Stimulated activated naive CD8-positive, alpha-beta T cell treated with anti-CD3 and anti-CD28 coated beads, Interleukin-15, Interleukin-2, amounts not matched to agents 100 ng/mL and 50 ng/mL, for 24 hours (primary cell): Measurements from ENCODE around the gene UTP18.
"Not testable (repeated sequence)": the region's sequence is repeated elsewhere in the genome, so short reads cannot be mapped to it uniquely, and the experiment has no call there.

Source experiments
- H3K27ac Mint-ChIP-seq: one replicate; pipeline ENCODE4 v1.8.0; 2021; ENCODE audit warnings: mild to moderate bottlenecking, mixed read lengths
- H3K27me3 Mint-ChIP-seq: one replicate; pipeline ENCODE4 v1.8.0; 2021; ENCODE audit warnings: mixed read lengths
- H3K36me3 Mint-ChIP-seq: one replicate; pipeline ENCODE4 v1.8.0; 2021; ENCODE audit warnings: low read depth, mixed read lengths
- H3K4me1 Mint-ChIP-seq: one replicate; pipeline ENCODE4 v1.8.0; 2021; ENCODE audit warnings: low read depth, mixed read lengths
- H3K4me3 Mint-ChIP-seq: one replicate; pipeline ENCODE4 v1.8.0; 2021; ENCODE audit warnings: mild to moderate bottlenecking, mixed read lengths
- H3K9me3 Mint-ChIP-seq: one replicate; pipeline ENCODE4 v1.8.0; 2021; ENCODE audit warnings: mixed read lengths

UTP18 gene

DNA sequence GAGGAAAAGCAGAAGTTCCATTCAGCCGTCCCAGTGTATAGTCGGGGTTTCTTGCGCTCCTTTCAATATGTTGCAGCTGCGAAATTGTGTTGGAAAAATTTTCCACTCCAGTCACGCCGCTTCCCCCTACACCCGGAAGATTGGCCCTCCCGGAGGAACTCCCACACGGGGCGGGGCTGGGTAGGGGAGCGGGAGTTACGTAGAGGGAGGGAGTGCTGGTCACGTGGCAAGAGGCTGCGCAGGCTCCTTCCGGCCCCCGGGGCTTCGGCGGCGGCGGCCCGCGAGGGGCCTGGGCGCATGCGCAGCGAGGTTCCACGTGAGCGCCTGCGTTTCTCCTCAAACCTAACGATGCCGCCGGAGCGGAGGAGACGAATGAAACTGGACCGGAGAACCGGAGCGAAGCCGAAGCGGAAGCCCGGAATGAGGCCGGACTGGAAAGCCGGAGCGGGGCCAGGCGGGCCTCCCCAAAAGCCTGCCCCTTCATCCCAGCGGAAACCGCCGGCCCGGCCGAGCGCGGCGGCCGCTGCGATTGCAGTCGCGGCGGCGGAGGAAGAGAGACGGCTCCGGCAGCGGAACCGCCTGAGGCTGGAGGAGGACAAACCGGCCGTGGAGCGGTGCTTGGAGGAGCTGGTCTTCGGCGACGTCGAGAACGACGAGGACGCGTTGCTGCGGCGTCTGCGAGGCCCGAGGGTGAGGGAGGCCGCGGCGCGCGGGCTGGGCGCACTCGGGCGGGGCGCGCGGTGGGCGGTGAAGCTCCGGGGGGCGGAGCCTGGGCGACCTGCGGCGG lies at the start of gene UTP18:
Gene UTP18, plus strand, starts transcription at position 310 of the 787 bp plus-strand sequence. Its CDS starts 39 bp downstream, at position 349.
- Mint-ChIP-seq H3K27ac (peak within 1 kb of the TSS; percentile 99), H3K4me3 (peak within 1 kb of the TSS; percentile 89), H3K36me3 (peaks cover 61% of the 10 kb centered on the region), H3K4me1 (peaks cover 73% of the 10 kb centered on the region), H3K27me3 (no peaks in the 10 kb centered on the region), H3K9me3 (no peaks in the 10 kb centered on the region)

DNA sequence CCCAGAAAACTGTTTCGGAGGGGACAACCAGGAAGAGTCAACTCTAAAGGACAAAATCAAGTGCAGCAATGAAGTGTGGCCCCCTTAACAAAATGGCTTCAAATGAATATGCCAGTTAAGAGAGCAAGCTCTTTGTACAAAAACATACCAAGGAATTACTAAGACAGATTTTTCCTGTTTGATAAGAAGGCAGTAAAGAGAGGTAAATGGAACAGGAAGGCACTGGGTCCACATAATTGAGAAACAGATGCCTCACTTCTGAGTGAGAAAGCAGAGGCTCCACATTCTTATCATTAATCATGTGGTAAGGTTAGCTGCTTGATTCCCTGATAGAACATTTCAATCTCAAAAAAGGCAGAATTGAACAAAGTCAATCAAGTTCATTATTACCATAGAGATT lies 45.4 kb upstream of the UTP18 start:
- Mint-ChIP-seq H3K4me1 (no peaks in the 10 kb centered on the region), H3K27me3 (no peaks in the 10 kb centered on the region), H3K4me3 (no peak overlapping the region), H3K36me3 (peaks cover 57% of the 10 kb centered on the region), H3K27ac (no peak overlapping the region), H3K9me3 (no peaks in the 10 kb centered on the region)

DNA sequence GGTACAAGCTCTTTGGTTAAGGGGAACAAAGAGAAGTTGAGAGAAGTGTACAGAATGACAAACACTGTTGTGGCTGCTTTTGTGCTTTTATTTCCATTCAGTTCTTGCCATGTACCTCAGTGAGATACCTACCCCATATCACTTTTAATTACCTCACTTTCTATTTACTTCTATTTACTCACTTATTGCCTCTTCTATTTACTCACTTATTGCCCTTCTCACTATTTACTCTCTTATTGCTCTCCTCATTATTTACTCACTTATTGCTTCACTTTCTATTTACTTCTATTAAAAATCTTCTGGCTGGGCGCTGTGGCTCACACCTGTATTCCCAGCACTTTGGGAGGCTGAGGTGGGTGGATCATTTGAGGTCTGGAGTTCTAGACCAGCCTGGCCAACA lies 42.4 kb upstream of the UTP18 start:
- Mint-ChIP-seq H3K4me3 (no peak overlapping the region), H3K27me3 (no peaks in the 10 kb centered on the region), H3K4me1 (no peaks in the 10 kb centered on the region), H3K27ac (no peak overlapping the region), H3K36me3 (peaks cover 59% of the 10 kb centered on the region), H3K9me3 (no peaks in the 10 kb centered on the region)

DNA sequence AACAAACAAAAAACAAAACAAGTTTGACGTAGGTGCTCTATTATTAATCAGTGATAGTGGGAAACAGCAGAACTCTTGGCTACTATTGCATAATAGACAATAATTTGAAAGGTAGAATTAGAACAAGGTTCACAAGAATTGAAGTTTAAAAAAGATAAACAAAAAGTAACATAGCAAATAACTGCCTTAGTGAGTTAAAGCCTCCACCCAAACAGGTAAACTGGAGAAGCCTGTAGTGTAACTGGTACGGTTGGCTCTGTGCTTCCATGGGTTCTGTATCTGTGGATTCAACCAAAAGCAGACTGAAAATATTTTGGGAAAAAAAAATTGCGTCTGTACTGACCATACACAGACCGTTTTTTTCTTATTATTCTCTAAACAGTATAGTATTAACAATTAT lies 39.0 kb upstream of the UTP18 start:
- Mint-ChIP-seq H3K4me1 (peaks cover 17% of the 10 kb centered on the region), H3K9me3 (no peaks in the 10 kb centered on the region), H3K4me3 (no peak overlapping the region), H3K36me3 (peaks cover 56% of the 10 kb centered on the region), H3K27me3 (no peaks in the 10 kb centered on the region), H3K27ac (no peak overlapping the region)

DNA sequence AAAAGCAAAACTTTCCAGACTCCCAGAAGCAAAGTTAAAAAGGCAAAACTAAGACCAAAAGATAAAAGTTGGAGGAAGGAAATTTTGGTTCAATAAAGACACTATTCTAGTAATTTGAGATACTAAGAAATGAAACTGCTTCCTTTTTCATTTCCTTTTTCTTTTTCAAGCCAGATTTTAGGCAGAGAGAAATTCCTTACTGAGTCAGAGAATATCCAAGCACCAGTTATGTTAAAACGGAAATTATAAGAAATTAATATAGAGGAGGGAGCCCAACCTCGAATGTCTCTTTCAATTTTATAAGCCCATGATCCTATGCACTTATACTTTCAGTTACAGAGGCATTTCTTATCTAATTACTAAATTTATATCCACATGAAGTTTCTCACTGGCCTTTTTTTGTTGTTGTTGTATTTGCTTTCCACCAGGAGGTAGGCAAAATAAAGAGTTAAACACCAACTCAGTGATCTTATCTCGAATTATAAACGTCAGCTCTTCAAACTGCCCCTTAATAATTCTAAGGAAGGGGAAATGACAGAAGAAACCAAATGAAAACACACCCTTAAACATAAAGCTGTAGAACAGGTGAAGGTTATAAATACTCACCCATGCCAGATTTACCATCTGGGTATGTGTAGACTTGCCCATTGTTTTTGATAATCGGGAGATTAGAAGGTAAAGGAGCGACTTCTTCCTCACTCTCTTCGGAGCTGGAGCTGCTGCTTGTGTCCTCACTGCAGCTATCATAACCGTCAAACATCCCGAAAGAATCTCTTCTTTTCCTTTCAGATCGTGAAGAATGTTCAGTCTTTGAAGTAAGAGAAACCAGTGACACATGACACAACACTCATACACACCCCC lies 35.7 kb upstream of the UTP18 start:
- no peaks in the 10 kb centered on the region for H3K27me3 Mint-ChIP-seq
- H3K4me3 Mint-ChIP-seq: no peak overlapping the region
- peaks cover 26% of the 10 kb centered on the region for H3K4me1 Mint-ChIP-seq
- H3K27ac Mint-ChIP-seq: peak overlapping the region; percentile 34
- H3K9me3 Mint-ChIP-seq: no peaks in the 10 kb centered on the region
- H3K36me3 Mint-ChIP-seq: peaks cover 36% of the 10 kb centered on the region

DNA sequence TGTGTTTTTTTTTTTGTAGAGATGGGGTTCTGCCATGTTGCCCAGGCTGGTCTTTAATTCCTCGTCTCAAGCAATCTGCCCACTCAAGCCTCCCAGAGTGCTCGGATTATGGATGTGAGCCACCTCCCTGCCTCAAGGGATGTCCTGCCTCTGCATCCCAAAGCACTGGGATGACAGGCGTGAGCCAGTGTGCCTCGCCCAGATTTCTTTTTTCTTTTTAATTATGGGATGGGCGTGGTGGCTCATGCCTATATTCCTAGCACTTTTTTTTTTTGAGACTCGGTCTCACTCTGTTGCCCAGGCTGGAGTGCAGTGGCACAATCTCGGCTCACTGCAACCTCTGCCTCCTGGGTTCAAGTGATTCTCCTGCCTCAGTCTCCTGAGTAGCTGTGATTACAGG lies 34.8 kb upstream of the UTP18 start:
- not testable (repeated sequence) for H3K4me3 Mint-ChIP-seq, H3K27me3 Mint-ChIP-seq, H3K9me3 Mint-ChIP-seq, H3K27ac Mint-ChIP-seq
- H3K4me1 Mint-ChIP-seq: peaks cover 34% of the 10 kb centered on the region
- H3K36me3 Mint-ChIP-seq: peaks cover 34% of the 10 kb centered on the region

DNA sequence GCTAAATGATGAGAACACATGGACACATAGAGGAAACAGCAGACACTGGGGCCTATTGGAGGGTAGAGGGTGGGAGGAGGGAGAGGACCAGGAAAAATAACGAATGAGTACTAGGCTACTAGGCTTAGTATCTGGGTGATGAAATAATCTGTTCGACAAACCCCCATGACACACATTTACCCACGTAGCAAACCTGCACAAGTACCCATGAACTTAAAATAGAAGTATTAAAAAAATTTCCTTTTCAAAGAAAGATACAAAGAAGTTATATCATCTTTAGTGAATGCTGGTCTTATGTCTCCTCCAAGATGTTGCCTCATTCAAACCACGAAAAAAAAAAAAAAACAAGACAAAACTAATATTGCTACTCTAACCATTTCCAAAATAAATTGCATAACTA lies 32.2 kb upstream of the UTP18 start:
- no peaks in the 10 kb centered on the region for H3K9me3 Mint-ChIP-seq
- H3K27ac Mint-ChIP-seq: no peak overlapping the region
- no peak overlapping the region for H3K4me3 Mint-ChIP-seq
- peaks cover 42% of the 10 kb centered on the region for H3K4me1 Mint-ChIP-seq
- no peaks in the 10 kb centered on the region for H3K27me3 Mint-ChIP-seq
- H3K36me3 Mint-ChIP-seq: peaks cover 22% of the 10 kb centered on the region

DNA sequence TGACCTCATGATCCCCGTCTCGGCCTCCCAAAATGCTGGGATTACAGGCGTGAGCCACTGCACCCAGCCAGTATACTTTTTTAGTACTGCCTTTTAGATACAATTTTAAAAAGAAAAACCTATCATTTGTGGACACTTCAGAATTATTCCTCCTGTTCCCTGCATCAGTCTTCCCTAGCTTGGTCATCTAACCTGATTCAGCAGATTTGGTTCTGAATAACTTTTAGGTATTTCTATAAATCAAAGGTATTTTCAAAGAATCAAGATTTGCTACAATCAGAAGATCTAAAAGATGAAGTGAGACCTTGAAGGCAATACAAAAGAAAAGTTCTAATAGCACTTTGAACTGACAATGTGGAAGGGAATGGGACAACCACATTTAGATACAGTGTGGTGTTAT lies 30.5 kb upstream of the UTP18 start:
- H3K4me3 Mint-ChIP-seq: no peak overlapping the region
- peaks cover 38% of the 10 kb centered on the region for H3K4me1 Mint-ChIP-seq
- H3K27ac Mint-ChIP-seq: no peak overlapping the region

DNA sequence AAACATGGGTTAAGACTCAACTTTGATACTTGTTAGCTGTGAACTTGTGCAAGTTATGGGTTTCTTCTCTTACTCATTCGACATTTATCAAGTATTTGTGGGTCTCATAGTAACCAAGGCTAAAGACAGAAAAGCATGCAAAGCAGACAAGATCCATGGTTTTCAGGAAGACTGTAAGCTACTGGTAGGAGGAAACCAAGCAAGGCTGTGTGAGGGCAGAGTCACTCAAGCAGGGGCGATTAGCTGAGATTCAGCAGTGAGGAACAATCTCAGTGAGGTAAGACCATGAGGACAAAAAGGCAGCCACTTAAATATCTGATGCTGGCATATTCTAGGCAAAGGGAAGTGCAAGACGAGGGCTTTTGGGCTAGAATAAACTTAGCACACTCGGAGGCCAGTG lies 30.0 kb upstream of the UTP18 start:
- Mint-ChIP-seq H3K4me3 (no peak overlapping the region), H3K27ac (peak overlapping the region; percentile 42), H3K9me3 (no peaks in the 10 kb centered on the region), H3K36me3 (peaks cover 15% of the 10 kb centered on the region), H3K4me1 (peaks cover 34% of the 10 kb centered on the region), H3K27me3 (no peaks in the 10 kb centered on the region)

More for the DNA sequence above, 30.5 kb upstream of the UTP18 start:
- Mint-ChIP-seq H3K36me3 (peaks cover 17% of the 10 kb centered on the region), H3K27me3 (no peaks in the 10 kb centered on the region), H3K9me3 (no peaks in the 10 kb centered on the region)

DNA sequence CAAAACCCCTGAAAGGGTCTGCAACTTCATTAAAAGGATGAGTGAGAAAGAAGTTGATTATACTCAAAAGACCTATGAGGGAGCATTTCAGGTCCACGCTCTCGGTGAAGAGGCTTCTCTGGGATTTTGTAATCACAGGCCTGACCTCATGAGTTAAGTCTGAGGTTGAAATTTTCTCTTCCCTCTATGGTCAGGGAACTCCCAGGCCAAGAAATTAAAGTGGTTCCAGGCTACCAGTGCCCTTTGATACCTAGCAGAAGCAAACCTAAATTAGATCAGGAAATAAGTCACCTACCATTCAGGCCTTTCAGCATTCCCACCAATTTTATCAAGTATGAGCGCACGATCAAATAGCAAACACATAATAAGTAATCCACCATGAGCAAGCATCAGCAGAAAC lies 28.3 kb upstream of the UTP18 start:
- H3K4me3 Mint-ChIP-seq: no peak overlapping the region
- H3K36me3 Mint-ChIP-seq: peaks cover 15% of the 10 kb centered on the region
- no peaks in the 10 kb centered on the region for H3K9me3 Mint-ChIP-seq
- H3K4me1 Mint-ChIP-seq: peaks cover 32% of the 10 kb centered on the region
- no peaks in the 10 kb centered on the region for H3K27me3 Mint-ChIP-seq
- no peak overlapping the region for H3K27ac Mint-ChIP-seq

DNA sequence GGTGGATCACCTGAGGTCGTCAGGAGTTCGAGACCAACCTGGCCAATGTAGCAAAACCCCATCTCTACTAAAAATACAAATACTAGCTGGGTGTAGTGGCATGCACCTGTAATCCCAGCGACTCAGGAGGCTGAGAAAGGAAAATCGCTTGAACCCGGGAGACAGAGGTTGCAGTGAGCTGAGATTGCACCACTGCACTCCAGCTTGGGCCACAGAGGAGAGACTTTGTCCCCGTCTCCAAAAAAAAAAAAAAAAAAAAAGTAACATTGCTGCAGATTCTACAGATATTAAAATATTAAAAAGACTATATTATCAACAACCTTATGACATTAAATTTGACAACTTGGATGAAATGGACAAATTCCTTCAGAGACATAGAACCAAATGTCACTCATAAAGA lies 26.2 kb upstream of the UTP18 start:
- peaks cover 26% of the 10 kb centered on the region for H3K36me3 Mint-ChIP-seq
- H3K27me3 Mint-ChIP-seq: no peaks in the 10 kb centered on the region
- no peak overlapping the region for H3K4me3 Mint-ChIP-seq
- peaks cover 43% of the 10 kb centered on the region for H3K4me1 Mint-ChIP-seq
- no peaks in the 10 kb centered on the region for H3K9me3 Mint-ChIP-seq
- no peak overlapping the region for H3K27ac Mint-ChIP-seq

DNA sequence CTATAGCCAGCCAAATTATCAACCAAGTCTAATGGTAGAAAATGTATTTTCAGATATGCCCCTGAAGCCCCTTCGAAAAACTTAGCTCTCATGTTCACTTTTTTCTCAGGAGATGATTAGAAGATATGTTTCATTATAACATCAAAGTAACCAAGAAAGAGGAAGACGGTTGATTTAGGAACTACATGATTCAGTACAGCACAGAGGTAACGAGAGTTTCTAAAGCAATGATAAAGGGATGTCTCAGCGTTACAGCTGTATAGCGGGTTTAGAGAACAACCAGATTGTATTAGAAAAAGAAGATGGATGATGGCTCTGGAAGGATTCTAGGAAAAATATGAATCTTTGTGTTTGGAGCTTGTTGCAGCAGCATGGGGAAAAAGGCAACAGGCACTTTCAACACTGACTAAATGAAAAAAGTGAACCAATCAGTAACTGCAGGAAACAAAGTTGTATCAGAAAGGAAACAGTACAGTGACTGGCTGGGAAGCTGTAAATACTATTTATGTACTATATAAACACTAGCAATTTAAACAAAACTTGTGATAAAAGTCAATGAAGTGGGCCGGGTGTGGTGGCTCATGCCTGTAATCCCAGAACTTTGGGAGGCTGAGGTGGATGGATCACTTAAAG lies 22.0 kb upstream of the UTP18 start:
- peak overlapping the region; percentile 38 for H3K4me3 Mint-ChIP-seq
- H3K4me1 Mint-ChIP-seq: peaks cover 46% of the 10 kb centered on the region
- peaks cover 32% of the 10 kb centered on the region for H3K36me3 Mint-ChIP-seq
- H3K27ac Mint-ChIP-seq: peak overlapping the region; percentile 18
- no peaks in the 10 kb centered on the region for H3K9me3 Mint-ChIP-seq
- no peaks in the 10 kb centered on the region for H3K27me3 Mint-ChIP-seq

DNA sequence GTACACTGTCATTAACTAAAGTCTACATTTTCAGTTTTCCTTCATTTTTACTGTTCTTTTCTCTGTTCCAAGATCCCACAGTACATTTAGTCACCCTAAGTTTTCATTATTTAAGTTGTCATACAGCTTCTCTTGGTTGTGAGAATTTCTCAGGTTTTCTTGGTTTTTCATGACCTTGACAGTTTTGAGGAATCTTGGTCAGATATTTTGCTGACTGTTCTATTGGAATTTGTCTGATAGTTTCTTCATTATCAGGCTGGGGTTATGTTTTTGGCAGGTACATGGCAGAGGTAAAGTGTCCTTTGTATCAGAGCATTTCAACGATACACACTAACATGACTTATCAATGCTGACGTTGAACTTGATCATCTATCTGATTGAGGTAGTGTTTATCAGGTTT lies 20.1 kb upstream of the UTP18 start:
- Mint-ChIP-seq H3K27ac (no peak overlapping the region), H3K4me1 (peaks cover 50% of the 10 kb centered on the region)

DNA sequence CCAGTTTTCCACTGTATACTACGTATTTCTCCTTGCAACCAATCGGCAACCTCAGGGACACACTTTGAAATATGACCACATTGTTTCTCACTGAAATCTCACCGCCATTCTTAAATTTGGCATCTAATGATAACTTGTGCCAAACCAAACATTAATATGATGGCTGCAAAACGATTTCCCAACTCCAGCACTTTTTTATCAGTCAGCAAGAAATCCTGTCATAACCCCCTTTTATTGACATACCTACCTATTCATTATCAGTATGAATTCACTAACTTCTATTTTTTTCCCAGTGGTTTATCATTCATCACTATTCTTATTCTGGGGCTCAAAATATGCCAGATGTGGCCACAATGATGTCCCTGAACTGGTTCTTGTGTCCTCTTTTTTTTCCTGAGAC lies 16.3 kb upstream of the UTP18 start:
- Mint-ChIP-seq H3K27me3 (no peaks in the 10 kb centered on the region), H3K9me3 (no peaks in the 10 kb centered on the region), H3K27ac (no peak overlapping the region), H3K4me1 (peaks cover 32% of the 10 kb centered on the region), H3K4me3 (no peak overlapping the region), H3K36me3 (peaks cover 32% of the 10 kb centered on the region)

More for the DNA sequence above, 20.1 kb upstream of the UTP18 start:
- Mint-ChIP-seq H3K4me3 (no peak overlapping the region), H3K27me3 (no peaks in the 10 kb centered on the region), H3K9me3 (no peaks in the 10 kb centered on the region), H3K36me3 (peaks cover 30% of the 10 kb centered on the region)

DNA sequence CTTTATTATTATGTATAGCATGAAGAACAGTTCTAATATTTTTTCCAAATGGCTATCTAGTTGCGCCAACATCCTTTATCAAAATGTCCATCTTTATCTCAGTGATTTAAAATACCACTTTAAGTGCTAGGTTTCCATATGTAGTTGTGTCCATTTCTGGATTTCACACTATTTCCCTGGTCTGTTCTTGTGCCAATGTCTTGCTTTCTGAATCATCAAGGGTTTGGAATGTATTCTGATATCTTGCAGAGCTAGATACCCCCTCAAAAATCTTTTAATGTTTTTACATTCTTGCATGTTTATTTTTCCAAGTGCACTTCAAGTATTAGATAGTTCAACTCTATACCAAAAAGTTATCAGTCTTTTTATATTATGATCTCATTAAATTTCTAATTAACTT lies 14.8 kb upstream of the UTP18 start:
- Mint-ChIP-seq H3K4me3 (no peak overlapping the region), H3K36me3 (peaks cover 28% of the 10 kb centered on the region), H3K27me3 (no peaks in the 10 kb centered on the region), H3K4me1 (peaks cover 21% of the 10 kb centered on the region), H3K9me3 (no peaks in the 10 kb centered on the region), H3K27ac (no peak overlapping the region)
